HG03571 (cell line): Measurements from ENCODE around the gene RAB32.
"Not testable (repeated sequence)": the region's sequence is repeated elsewhere in the genome, so short reads cannot be mapped to it uniquely, and the experiment has no call there.

Source experiments
- ATAC-seq: cut with Tn5 transposase; IDR thresholded peaks from one replicate; pipeline ENCODE4 v1.9.1; 2021; ENCODE audit not compliant: unreplicated experiment

RAB32 gene

GRCh38 chr6:146543211-146543939 lies at the start of gene RAB32:
Gene RAB32, plus strand, starts transcription at chr6:146543833. Its CDS starts 39 bp downstream, at chr6:146543872.
- peak; percentile 71 for ATAC-seq

- no peak for ATAC-seq
Measured at GRCh38 chr6:146498309-146498708, 45.3 kb upstream of the RAB32 start.

- ATAC-seq, result no peak
Measured at GRCh38 chr6:146503096-146503495, 40.5 kb upstream of the RAB32 start.

- ATAC-seq, result no peak
Measured at GRCh38 chr6:146515212-146515611, 28.4 kb upstream of the RAB32 start.

GRCh38 chr6:146526192-146526591 lies 17.4 kb upstream of the RAB32 start:
- no peak for ATAC-seq

- ATAC-seq, result no peak
Measured at GRCh38 chr6:146532702-146533101, 10.9 kb upstream of the RAB32 start.

- no peak for ATAC-seq
Measured at GRCh38 chr6:146542881-146543210, 787 bp upstream of the RAB32 start.

- ATAC-seq, result no peak
Measured at GRCh38 chr6:146543940-146544615, 445 bp downstream of the RAB32 start.

- ATAC-seq, result no peak
Measured at GRCh38 chr6:146544616-146545182, 1.1 kb downstream of the RAB32 start.

GRCh38 chr6:146545581-146545980 lies 1.9 kb downstream of the RAB32 start:
- ATAC-seq, result no peak

- ATAC-seq, result no peak
Measured at GRCh38 chr6:146546443-146547043, 2.9 kb downstream of the RAB32 start.

GRCh38 chr6:146547889-146548288 lies 4.3 kb downstream of the RAB32 start:
- ATAC-seq, result no peak

- no peak for ATAC-seq
Measured at GRCh38 chr6:146548898-146549374, 5.3 kb downstream of the RAB32 start.

- no peak for ATAC-seq
Measured at GRCh38 chr6:146550911-146551310, 7.3 kb downstream of the RAB32 start.

GRCh38 chr6:146551545-146551944 lies 7.9 kb downstream of the RAB32 start:
- no peak for ATAC-seq

- ATAC-seq, result no peak
Measured at GRCh38 chr6:146553377-146554135, 9.9 kb downstream of the RAB32 start.

GRCh38 chr6:146560607-146561006 lies 17.0 kb downstream of the RAB32 start:
- ATAC-seq, result no peak

GRCh38 chr6:146566661-146567060 lies 23.0 kb downstream of the RAB32 start:
- ATAC-seq, result not testable (repeated sequence)

GRCh38 chr6:146568619-146569018 lies 25.0 kb downstream of the RAB32 start:
- ATAC-seq, result not testable (repeated sequence)

GRCh38 chr6:146574211-146574610 lies 30.6 kb downstream of the RAB32 start:
- ATAC-seq, result no peak

- no peak for ATAC-seq
Measured at GRCh38 chr6:146578054-146578453, 34.4 kb downstream of the RAB32 start.
